Skin epidermis (tissue), 12 donors: ENCODE results near the gene OCEL1.

Experiments
- H3K27ac ChIP-seq, 21 experiments: fragments of 200-600 bp; sonication (generic) in 11 of 21; one replicate each; pipeline ENCODE4 v1.5.0; 2020; ENCODE audit warnings: mild to moderate bottlenecking in 3 of 21, inconsistent platforms in 2 of 21, moderate library complexity in 2 of 21
- H3K4me3 ChIP-seq, 7 experiments: fragments of 200-600 bp; sonication (generic) in 2 of 7; one replicate each; pipeline ENCODE4 v1.5.0; 2020; ENCODE audit warnings: inconsistent platforms in 2 of 7, mild to moderate bottlenecking in 2 of 7, moderate library complexity in 1 of 7

The OCEL1 gene

GRCh38 chr19:17236811-17237543, 11.0 kb downstream of the OCEL1 start:
- peak overlapping the region in 4 of 21 experiments; percentile 1 to 76 (median 57) for H3K27ac ChIP-seq
- no peak overlapping the region for H3K4me3 ChIP-seq

- Histone ChIP-seq H3K4me3 (no peak overlapping the region), H3K27ac (no peak overlapping the region)
Observed at GRCh38 chr19:17237747-17238706, 12.0 kb downstream of the OCEL1 start.

GRCh38 chr19:17240062-17240752, 14.2 kb downstream of the OCEL1 start:
- H3K4me3 ChIP-seq = no peak overlapping the region
- no peak overlapping the region for H3K27ac ChIP-seq

- Histone ChIP-seq H3K27ac (no peak overlapping the region), H3K4me3 (no peak overlapping the region)
Observed at GRCh38 chr19:17240826-17241399, 14.9 kb downstream of the OCEL1 start.

- Histone ChIP-seq H3K27ac (peak overlapping the region in 7 of 21 experiments; percentile 1 to 83 (median 72)), H3K4me3 (no peak overlapping the region)
Observed at GRCh38 chr19:17242431-17243208, 16.6 kb downstream of the OCEL1 start.

- Histone ChIP-seq H3K27ac (peak overlapping the region in 18 of 21 experiments; percentile 51 to 88 (median 78)), H3K4me3 (peak overlapping the region; percentile 45 to 83 (median 63))
Observed at GRCh38 chr19:17243211-17243829, 17.3 kb downstream of the OCEL1 start.

GRCh38 chr19:17243830-17244617, 18.0 kb downstream of the OCEL1 start:
- Histone ChIP-seq H3K4me3 (peak overlapping the region; percentile 45 to 83 (median 63)), H3K27ac (peak overlapping the region; percentile 26 to 88 (median 75))

- Histone ChIP-seq H3K27ac (peak overlapping the region; percentile 26 to 88 (median 75)), H3K4me3 (peak overlapping the region; percentile 45 to 83 (median 63))
Observed at GRCh38 chr19:17244618-17245534, 18.9 kb downstream of the OCEL1 start.

GRCh38 chr19:17245535-17245984, 19.5 kb downstream of the OCEL1 start, which contains the start of gene NR2F6:
Gene NR2F6, minus strand, starts transcription at chr19:17245919. Its CDS starts 699 bp downstream, at chr19:17245220.
- H3K4me3 ChIP-seq = peak within 1 kb of the TSS; percentile 54 to 83 (median 63)
- H3K27ac ChIP-seq = peak within 1 kb of the TSS; percentile 13 to 91 (median 84)

GRCh38 chr19:17246681-17247425, 20.8 kb downstream of the OCEL1 start:
- Histone ChIP-seq H3K4me3 (peak overlapping the region; percentile 28 to 83 (median 60)), H3K27ac (peak overlapping the region; percentile 13 to 91 (median 84))

- Histone ChIP-seq H3K4me3 (no peak overlapping the region), H3K27ac (peak overlapping the region in 4 of 21 experiments; percentile 11 to 90 (median 58))
Observed at GRCh38 chr19:17248011-17248776, 22.2 kb downstream of the OCEL1 start.

GRCh38 chr19:17249887-17250548, 24.0 kb downstream of the OCEL1 start:
- Histone ChIP-seq H3K27ac (no peak overlapping the region), H3K4me3 (no peak overlapping the region)

- H3K4me3 ChIP-seq = no peak overlapping the region
- no peak overlapping the region for H3K27ac ChIP-seq
Observed at GRCh38 chr19:17254636-17255035, 28.6 kb downstream of the OCEL1 start.

GRCh38 chr19:17255150-17255621, 29.2 kb downstream of the OCEL1 start:
- Histone ChIP-seq H3K4me3 (no peak overlapping the region), H3K27ac (no peak overlapping the region)
